HG03342 (cell line): ENCODE data around the gene AZGP1.
"Not testable (repeated sequence)": the region's sequence is repeated elsewhere in the genome, so short reads cannot be mapped to it uniquely, and the experiment has no call there.

Experiments used
- ATAC-seq: cut with Tn5 transposase; IDR thresholded peaks from one replicate; pipeline ENCODE4 v1.9.1; 2021; ENCODE audit warnings: mild to moderate bottlenecking, moderate library complexity; ENCODE audit not compliant: unreplicated experiment

AZGP1 gene

DNA sequence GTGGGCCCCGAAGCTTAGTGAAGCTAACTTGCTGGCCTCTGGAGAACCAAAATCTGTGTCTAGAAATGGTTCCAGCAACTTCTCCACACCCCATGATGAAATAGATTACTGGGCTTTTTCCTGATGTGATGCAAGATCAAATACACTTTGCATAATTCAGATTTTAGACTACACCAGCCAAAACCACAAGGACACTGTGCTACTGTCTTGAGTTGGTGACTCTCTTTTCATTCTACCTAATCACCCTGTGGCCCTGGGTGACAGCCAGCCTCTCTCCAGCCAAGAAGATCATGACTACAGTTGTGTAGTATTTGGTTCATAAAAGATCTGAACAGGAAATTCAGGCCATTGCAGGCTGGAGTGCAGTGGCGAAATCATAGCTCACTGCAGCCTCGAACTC, 22.2 kb downstream of the AZGP1 start:
- ATAC-seq: no peak

DNA sequence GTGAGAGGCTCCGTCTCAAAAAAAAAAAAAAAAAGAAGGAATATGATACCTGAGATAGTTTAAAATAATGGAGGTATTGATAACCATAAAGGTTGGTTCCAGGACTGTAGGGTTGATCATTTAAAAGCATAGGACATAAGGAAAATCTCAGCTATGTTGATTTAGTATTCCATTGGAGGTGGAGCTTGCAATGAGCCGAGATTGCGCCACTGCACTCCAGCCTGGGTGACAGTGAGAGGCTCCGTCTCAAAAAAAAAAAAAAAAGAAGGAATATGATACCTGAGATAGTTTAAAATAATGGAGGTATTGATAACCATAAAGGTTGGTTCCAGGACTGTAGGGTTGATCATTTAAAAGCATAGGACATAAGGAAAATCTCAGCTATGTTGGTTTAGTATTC, 23.2 kb downstream of the AZGP1 start:
- not testable (repeated sequence) for ATAC-seq

DNA sequence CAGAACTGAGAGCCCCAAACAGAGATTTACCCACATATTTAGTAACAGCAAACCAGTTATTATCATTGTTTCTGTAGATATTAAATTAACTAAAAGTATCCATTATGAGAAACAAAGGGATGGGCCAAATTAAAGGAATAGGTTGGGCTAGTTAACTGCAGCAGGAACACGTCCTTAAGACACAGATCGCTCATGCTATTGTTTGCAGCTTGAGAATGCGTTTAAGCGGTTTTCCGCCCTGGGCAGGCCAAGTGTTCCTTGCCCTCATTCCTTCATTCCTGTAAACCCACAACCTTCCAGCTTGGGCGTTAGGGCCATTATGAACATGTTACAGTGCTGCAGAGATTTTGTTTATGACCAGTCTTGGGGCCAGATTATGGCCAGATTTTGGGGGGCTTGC, 25.0 kb downstream of the AZGP1 start:
- not testable (repeated sequence) for ATAC-seq

- ATAC-seq: no peak
Observed at GRCh38 chr7:99949645-99950228, 26.1 kb downstream of the AZGP1 start.

GRCh38 chr7:99947608-99948007, 28.2 kb downstream of the AZGP1 start:
- no peak for ATAC-seq

DNA sequence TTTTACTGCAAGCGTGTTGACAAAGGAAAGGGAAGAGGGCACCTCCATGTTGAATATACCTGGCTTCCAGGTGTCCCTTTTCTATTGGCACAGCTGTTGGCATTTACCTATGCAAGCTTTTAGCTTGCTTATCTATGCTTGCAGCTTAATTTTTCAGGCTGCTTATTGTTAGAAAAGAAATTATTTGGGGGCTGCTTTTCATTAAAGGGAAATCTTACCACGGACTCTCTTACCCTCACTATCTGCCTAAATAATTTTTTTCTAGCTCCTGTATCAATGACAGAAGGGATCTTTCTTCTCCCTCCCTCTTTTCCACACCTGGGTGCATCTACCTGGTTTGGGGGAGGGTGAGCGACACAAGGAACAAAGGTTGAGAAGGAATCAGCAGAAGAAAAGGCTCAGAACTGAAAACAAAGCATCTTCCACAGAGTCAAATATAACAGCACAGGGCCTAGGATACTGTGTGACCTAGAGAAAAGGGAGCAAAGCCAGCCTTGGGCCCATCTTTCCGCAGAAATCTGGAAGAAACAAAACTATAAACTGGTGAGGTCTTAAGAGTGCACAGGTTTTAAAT, 31.2 kb downstream of the AZGP1 start:
- no peak for ATAC-seq

DNA sequence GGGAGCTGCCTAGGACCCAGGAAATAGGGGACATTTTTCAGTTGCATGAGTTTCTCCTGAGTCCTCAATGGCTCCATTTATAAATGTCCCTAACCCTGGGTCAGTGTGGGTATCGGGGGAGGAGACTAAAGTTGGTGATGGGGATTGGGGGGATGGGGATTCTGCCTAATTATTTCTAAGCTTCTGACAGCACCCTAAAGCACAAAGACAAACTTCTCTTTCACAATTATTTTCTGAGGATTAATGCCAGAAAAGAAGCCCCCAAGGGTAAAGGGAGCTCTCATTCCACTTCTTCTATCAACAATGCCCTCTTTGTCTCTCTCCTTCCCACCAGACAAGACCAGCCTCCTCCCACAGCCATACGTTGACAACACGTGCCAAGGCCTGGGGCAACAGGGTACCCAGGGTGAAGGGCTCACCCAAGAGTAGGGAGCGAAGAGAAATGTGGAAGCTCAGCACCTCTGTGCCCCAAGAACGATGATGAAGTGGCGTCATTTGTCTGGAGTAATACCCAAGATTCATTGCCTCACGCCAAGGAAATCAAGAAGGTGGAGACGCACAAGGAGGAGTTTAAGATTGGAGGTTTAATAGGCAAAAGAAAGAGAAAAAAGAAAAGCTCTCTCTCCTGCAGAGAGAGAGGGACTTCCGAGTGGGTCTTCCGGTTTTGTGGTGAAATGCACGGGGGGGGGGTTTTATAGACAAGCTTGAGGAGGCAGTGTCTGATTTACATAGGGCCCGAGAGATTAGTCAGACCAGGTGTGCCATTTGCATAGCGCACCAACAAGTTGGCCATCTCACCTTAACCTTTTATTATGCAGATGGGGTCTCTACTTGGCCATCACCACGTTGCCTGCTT, 32.0 kb downstream of the AZGP1 start:
- ATAC-seq: no peak

GRCh38 chr7:99938296-99938695, 37.5 kb downstream of the AZGP1 start:
- ATAC-seq: no peak

DNA sequence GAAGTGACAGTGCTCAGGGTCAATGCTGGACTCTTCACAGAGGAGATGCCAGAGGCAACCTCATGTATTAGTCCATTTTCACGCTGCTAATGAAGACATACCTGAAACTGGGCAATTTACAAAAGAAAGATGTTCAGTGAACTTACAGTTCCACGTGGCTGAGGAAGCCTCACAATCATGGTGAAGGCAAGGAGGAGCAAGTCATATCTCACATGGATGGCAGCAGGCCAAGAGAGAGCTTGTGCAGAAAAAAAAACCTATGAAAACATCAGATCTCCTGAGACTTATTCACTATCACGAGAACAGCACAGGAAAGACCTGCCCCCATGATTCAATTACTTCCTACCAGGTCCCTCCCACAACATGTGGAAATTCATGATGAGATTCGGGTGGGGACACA, 40.8 kb downstream of the AZGP1 start:
- ATAC-seq: not testable (repeated sequence)

- no peak for ATAC-seq
Observed at GRCh38 chr7:99930376-99930775, 45.5 kb downstream of the AZGP1 start.

- no peak for ATAC-seq
Observed at GRCh38 chr7:99929730-99930053, 46.1 kb downstream of the AZGP1 start.

DNA sequence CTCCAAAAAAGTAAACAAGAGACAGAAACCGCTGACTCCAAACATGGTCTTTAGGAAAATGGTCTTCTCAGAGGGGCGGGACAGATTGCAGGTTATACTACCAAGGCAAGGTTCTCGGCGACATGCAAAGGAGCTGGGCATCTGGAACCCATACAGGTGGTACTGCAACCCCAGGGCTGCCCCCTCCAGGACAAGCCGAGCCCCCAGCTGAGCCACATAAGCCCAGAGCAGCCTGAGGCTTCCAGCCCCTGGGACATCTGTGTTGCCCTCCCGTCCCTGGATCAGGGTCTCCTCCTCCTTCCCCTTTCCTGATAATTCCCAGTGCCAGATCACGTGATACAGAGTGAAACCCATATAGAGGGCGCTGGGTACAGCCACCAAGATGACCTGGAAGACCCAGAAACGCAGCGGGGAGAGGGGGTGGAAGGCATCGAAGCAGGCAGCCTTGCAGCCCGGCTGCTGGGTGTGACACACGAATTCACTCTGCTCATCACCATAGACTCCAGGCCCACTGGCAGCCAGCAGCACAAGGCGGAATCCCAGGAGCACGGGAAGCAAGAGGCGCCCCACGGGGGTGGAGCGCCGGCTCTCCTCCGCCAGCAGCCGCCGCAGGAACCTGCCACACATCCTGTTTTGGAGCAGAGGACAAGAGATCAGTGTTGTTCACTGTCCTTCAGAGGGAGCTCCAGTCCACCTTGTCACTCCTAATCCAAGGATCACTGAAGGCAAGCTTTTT, 46.7 kb downstream of the AZGP1 start, which contains the start of gene GJC3:
Gene GJC3 (minus strand): TSS at position 627 of the 736 bp plus-strand sequence. CDS start 0 bp downstream, at position 627.
- no peak for ATAC-seq

GRCh38 chr7:99928188-99928587, 47.6 kb downstream of the AZGP1 start:
- no peak for ATAC-seq

GRCh38 chr7:99927536-99927935, 48.3 kb downstream of the AZGP1 start:
- no peak for ATAC-seq

- ATAC-seq: no peak
Observed at GRCh38 chr7:99926321-99926720, 49.5 kb downstream of the AZGP1 start.

DNA sequence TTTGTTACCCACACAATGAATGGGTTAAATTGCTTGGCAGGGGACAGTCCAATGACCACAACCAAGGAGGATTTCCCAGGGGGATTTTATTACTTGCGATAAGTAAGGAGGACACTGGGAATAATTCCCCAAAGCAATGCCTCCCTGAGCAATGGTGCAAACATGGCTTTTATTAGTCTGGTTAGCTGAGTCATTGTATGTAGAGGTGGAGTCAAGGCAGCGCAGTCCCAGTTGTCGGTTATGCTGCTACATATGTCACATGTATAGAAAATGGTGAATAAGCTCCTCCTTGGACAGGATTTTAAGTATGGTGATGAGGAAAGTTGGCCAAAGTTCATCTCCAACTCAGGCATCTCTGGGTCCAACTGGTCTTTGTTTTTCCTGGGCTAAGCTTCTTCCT, 52.6 kb downstream of the AZGP1 start:
- ATAC-seq: no peak

- ATAC-seq: no peak
Observed at GRCh38 chr7:99920149-99920548, 55.7 kb downstream of the AZGP1 start.

GRCh38 chr7:99919814-99920112, 56.1 kb downstream of the AZGP1 start:
- no peak for ATAC-seq

GRCh38 chr7:99918959-99919813, 56.6 kb downstream of the AZGP1 start, which contains the start of gene TRIM4:
TRIM4 (minus strand) TSS chr7:99919530; CDS start chr7:99919401, 129 bp downstream.
- ATAC-seq: peak; percentile 95
